DMS53 treated with DMSO at 0.1 percent for 48 hours (cell line): ENCODE results near the gene PCNX1.
A peak's percentile ranks its signal among the peaks of the same experiment; 100 is the strongest.
"Not testable (repeated sequence)": the region's sequence is repeated elsewhere in the genome, so short reads cannot be mapped to it uniquely, and the experiment has no call there.

ENCODE experiments used
- DNase-seq: peaks from one replicate; lab custom pipeline; 2025; ENCODE audit not compliant: unreplicated experiment; lab: John Stamatoyannopoulos, UW

The PCNX1 gene

GRCh38 chr14:71117839-71118743 is 210.8 kb downstream of the PCNX1 start:
- no peak for DNase-seq

GRCh38 chr14:71119075-71119474 is 211.8 kb downstream of the PCNX1 start:
- no peak for DNase-seq

- no peak for DNase-seq
These were observed 212.6 kb downstream of the PCNX1 start for GRCh38 chr14:71119832-71120231.

- no peak for DNase-seq
These were observed 213.7 kb downstream of the PCNX1 start for GRCh38 chr14:71121001-71121400.

- DNase-seq = peak; percentile 7
These were observed 214.5 kb downstream of the PCNX1 start for GRCh38 chr14:71121711-71122110.

GRCh38 chr14:71122866-71123565 is 215.8 kb downstream of the PCNX1 start:
- no peak for DNase-seq

- DNase-seq = no peak
These were observed 216.4 kb downstream of the PCNX1 start for GRCh38 chr14:71123579-71124135.

- not testable (repeated sequence) for DNase-seq
These were observed 222.6 kb downstream of the PCNX1 start for GRCh38 chr14:71129716-71130490.

GRCh38 chr14:71130491-71131179 is 223.4 kb downstream of the PCNX1 start:
- no peak for DNase-seq

GRCh38 chr14:71133296-71133695 is 226.0 kb downstream of the PCNX1 start:
- DNase-seq = no peak

- DNase-seq = no peak
These were observed 228.2 kb downstream of the PCNX1 start for GRCh38 chr14:71135496-71135895.

- DNase-seq = no peak
These were observed 228.7 kb downstream of the PCNX1 start for GRCh38 chr14:71135911-71136310.

- no peak for DNase-seq
These were observed 229.3 kb downstream of the PCNX1 start for GRCh38 chr14:71136386-71137060.

GRCh38 chr14:71137536-71138447 is 230.5 kb downstream of the PCNX1 start:
- no peak for DNase-seq

GRCh38 chr14:71138448-71139293 is 231.4 kb downstream of the PCNX1 start:
- DNase-seq = peak; percentile 8

GRCh38 chr14:71139294-71139946 is 232.2 kb downstream of the PCNX1 start:
- DNase-seq = no peak

GRCh38 chr14:71140157-71140556 is 232.9 kb downstream of the PCNX1 start:
- no peak for DNase-seq
